GM21360 (cell line): ENCODE results near the gene TNFRSF12A.
"Not testable (repeated sequence)": the region's sequence is repeated elsewhere in the genome, so short reads cannot be mapped to it uniquely, and the experiment has no call there.

ENCODE experiments used
- ATAC-seq: cut with Tn5 transposase; IDR thresholded peaks from one replicate; pipeline ENCODE4 v1.9.1; 2021; ENCODE audit warnings: mild to moderate bottlenecking, moderate library complexity; ENCODE audit not compliant: unreplicated experiment

The TNFRSF12A gene

DNA sequence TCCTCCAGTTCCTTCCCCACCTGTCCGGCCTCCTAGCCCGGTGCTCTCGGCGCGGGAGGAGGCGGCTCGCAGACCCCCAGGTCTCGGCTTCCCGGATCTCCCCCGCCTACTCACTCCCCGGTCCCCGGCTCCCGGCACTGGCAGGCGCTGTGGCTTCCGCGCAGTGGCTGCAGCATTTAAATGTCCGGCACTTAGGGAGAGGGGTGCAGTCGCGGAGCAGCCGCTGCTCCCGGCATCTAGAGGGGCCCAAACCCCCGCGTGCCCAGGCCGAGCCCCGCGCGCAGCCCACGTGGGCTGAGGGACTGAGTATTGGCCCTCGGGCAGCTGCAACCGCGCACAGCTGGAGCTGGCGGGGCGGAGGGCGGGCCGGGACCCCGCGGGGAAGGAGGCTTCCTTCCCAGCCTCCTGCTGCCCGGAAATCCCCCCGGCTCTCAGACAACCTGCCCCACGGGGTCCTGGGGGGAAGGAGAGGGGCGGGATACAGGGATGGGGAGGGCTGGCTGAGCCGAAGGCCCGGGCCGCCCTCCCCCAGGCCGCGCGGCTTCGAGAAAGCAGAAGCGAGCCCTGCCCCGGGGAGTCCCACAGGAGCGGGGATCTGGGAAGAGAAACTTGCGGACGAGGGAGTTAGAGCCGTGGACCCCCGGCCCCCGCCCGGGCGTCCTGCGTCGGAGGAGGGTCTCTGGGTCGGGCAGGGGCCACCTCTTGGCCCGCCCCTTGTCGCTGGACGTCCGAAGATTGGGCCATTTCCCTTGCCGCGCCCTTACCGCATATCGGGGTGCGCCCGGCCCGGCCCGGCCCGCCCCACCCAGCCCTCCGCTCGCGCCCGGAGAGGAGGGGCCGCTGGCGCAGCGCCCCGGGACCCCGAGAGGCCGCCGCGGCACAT is 25.8 kb downstream of the TNFRSF12A start, which contains the start of gene MMP25:
Gene MMP25, plus strand, starts transcription at position 804 of the 883 bp plus-strand sequence. CDS start 357 bp downstream, outside the sequence.
- ATAC-seq = no peak

GRCh38 chr16:3046641-3047386 is 26.6 kb downstream of the TNFRSF12A start:
- no peak for ATAC-seq

DNA sequence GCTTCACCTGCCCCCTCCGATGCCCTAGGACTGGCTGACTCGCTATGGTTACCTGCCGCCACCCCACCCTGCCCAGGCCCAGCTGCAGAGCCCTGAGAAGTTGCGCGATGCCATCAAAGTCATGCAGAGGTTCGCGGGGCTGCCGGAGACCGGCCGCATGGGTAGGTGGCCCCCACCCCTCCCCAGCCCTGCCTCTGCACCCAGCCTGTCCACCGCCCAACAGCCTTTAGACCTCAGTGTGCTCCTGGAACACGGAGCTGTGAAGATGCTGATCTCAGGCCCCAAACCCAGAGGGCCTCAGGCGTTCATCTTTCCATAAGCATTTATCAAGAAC is 27.2 kb downstream of the TNFRSF12A start:
- no peak for ATAC-seq

- no peak for ATAC-seq
Observed at GRCh38 chr16:3049921-3050481, 29.8 kb downstream of the TNFRSF12A start.

- no peak for ATAC-seq
Observed at GRCh38 chr16:3050487-3050886, 30.3 kb downstream of the TNFRSF12A start.

- no peak for ATAC-seq
Observed at GRCh38 chr16:3051009-3051408, 30.8 kb downstream of the TNFRSF12A start.

DNA sequence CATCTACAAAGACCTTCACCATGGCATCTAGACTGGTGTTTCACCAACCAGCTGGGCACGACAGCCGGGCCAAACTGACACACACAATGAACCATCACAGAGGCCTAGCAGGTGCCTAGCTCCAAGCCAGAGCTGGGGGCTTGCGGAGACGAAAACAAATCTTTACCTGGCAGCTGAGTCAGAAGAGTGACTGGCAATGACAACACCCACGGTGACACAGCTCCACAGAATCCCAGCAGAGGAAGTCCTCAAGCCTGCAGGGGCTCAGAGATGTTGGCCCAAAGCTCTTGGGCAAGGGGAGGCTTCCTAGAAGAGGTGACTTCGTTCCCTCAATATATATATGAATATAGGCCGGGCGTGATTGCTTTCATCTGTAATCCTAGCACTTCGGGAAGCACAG is 31.3 kb downstream of the TNFRSF12A start:
- ATAC-seq = no peak

GRCh38 chr16:3052571-3053329 is 32.6 kb downstream of the TNFRSF12A start:
- ATAC-seq = not testable (repeated sequence)

DNA sequence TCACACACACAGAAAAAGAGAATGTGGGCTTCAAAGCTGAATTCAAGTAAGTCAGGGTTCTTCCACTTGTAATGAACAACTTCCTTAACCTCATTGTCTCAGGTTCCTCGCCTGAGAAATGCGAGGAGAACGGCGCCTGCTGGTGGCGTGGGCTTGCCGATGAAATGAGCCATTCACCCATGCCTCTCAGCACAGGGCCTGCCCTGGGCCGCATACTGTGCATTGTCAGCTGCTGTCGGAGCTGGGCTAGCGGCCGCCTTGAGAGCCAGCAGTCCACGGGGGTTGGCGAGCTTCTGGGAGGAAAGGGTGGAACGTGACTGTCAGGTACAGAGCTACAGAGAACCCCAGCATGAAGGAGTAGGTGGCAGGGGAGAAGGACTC is 33.2 kb downstream of the TNFRSF12A start:
- not testable (repeated sequence) for ATAC-seq

DNA sequence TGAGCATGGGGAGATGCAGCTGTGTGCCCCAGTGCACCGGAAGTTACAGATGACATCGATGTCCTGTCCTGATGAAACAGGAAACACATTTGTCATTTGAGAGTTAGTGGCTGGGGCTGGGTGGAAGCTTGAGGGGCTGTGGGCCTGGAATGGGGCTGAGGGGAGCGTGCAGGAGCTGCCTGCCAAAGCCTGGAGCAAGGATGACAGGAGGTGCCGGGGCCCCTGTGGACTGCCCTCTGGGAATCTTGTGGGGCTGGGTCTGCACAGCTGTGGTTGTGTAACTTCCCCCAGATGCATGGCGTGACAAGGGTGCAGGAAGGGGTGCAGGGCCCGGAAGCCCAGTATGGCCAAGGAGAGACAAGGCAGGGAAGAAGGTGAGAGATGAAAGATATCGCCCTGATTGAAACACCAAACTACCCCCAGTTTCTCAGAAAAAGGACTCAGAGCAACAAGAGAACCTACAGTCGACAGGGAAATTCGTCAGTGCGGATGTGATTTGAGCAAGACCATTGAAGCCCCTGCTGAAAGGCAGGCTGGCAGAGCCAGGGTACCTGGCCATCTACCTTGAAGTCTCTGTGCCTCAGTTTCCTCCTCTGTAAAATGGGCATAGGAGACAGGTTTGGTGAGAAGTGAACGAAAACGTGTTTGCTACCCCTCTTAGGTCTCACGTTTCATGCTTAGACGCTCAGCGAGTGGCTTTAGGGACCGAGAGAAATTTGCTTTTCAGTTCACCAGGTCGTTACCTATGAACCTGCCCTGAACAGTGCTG is 35.0 kb downstream of the TNFRSF12A start:
- no peak for ATAC-seq

DNA sequence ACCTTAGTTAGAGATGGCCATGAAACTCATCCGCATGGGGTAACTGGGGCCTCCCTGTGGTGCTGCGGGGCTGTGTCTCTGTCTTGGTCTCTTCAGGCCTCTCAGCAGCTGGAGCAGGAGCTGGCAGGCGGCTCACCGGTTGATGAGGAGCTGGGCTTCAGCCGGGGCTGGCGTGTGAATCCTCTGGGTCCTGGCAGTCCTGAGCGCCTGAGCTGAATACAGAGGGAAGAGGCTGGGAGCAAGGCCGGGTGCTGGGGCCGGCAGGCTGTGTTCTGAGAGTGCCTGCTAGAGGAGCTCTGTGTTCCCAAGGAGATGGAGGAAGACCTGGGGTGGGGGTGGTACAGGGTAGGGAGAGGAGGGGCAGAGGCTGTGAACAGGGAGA is 35.6 kb downstream of the TNFRSF12A start:
- not testable (repeated sequence) for ATAC-seq

GRCh38 chr16:3056336-3057180 is 36.4 kb downstream of the TNFRSF12A start:
- ATAC-seq = no peak

DNA sequence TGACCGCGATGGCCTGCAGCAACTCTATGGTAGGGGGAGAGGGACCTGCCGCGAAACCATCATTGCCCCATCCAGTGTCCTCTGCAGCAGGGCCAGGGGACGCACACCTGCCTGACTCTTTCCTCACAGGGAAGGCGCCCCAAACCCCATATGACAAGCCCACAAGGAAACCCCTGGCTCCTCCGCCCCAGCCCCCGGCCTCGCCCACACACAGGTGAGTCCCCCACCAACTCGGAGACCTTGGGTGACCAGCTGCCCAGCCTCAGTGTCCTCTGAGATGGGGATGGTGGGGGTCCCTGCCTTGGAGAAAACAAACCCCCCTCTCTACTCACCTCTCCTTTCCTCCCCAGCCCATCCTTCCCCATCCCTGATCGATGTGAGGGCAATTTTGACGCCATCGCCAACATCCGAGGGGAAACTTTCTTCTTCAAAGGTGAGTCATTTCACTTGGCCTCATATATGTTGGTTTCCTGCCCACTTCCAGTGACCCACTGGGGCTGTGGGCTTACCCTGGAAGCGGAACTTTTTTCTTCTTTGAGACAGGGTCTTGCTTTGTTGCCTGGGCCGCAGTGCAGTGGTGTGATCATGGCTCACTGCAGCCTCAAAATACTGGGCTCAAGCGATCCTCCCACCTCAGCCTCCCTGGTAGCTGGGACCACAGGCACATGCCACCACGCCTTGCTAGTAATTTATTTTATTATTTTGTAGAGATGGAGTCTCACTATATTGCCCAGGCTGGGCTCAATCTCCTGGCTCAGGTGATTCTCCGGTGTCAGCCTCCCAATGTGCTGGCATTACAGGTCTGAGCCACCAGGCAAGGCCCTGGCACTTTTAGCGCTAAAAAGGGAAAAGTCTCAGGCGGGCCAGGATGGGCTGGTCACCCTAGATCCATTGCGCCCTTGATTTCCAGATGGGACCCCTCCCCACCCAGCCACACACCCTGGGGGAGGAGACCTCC is 37.3 kb downstream of the TNFRSF12A start:
- ATAC-seq = no peak

- ATAC-seq = no peak
Observed at GRCh38 chr16:3058139-3059030, 38.2 kb downstream of the TNFRSF12A start.

- ATAC-seq = no peak
Observed at GRCh38 chr16:3059041-3059722, 39.0 kb downstream of the TNFRSF12A start.

- ATAC-seq = no peak
Observed at GRCh38 chr16:3059723-3060242, 39.6 kb downstream of the TNFRSF12A start.
